Measurements from ENCODE around the gene ELOA.

The ELOA gene

GRCh38 chr1:23803674-23804073, 60.4 kb downstream of the ELOA start:
- no peak for DNase-seq

DNA sequence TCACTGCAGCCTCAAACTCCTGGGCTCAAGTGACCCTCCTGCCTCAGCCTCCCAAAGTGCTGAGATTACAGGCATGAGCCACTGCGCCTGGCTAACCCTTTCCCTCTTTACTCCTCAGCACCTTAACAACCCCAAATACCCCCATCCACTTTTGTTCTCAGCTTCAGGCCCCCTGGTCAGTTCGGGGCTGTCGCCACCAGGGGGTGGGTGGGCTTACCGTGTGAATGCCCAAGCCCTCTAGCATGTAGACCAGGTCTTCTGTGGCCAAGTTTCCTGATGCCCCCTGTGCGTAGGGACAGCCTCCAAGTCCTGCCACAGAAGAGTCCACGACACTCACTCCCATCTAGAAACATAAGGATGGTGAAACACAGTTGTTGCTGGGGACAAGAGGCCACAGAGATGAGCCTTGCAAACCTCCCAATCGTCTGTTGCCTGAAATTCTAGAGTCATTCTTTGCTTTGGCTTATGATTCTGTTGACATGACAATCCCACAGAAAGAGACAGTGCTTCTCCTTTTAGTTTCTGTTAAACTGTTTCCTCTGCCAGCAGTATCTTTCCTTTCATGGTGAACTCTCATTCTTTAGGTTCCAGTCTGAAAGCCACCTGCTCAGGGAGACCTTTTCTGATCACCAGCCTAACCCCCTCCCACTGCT, 61.0 kb downstream of the ELOA start:
- DNase-seq, result no peak

GRCh38 chr1:23805025-23805424, 61.8 kb downstream of the ELOA start:
- no peak for DNase-seq

DNA sequence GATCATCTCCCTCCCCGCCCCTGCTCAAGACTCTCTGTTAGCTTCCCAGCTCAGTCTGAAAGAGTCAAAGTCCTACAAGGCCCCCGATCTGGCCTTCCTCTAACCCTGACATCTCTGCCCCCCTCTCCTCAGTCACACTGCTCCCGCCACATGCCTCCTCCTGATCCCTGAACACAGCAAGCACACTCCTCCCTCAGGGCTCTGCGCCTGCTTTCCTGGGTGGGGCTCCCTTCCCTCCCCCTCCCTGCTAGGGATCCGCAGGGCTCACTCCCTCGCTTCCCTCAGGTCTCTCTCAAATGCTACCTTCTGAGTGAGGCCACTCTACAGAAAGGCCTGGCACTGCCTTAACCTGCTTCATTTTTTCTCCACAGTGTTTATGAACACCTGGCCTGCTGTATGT, 63.0 kb downstream of the ELOA start:
- no peak for DNase-seq

DNA sequence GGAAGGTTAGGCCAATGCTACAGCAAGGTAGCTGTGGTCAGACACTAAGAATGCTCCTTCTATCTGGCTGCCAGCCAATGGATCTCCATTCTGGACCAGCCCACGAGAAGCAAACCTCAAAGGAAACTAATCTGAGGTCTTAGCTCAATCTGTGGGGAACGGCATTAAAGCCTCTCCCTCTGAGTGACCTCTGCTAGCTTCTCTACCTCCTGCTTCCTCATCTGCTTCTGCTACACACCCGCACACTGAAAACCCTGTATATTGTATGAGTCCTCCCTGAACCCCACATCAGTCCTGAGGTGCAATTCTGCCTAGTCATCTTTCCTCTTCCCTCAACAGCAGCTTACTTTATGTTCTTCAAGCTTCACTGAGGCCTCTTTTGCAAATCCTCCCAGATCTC, 64.2 kb downstream of the ELOA start:
- no peak for DNase-seq

DNA sequence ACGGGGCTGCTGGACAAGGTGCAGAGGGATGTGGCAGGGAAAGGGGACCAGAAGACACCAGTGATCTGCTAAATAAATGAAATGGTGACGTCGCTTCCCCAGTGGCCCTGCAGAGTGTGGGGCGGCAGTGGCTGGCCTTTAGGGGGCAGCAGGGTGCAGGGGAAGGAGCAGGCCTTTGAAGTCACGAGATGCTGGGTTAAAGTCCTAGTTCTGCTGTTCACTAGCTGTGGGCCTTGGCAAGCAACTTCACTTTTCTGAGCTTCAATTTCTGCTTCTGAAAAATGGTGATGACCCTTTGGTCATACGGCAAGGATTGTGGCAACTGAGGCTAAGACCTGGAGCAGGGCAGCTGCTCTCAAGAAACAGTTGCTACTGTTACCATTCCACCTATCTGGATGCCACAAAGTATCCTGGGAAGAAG, 66.5 kb downstream of the ELOA start:
- DNase-seq, result no peak

GRCh38 chr1:23810818-23811540, 67.7 kb downstream of the ELOA start:
- no peak for DNase-seq
